ENCODE results near the gene FRMD4A. TPM values are rescaled to one million over a fixed set of nuclear protein-coding genes. Genes with fewer than 3 reads are reported as not detected.

The FRMD4A gene
- total and polyA plus RNA-seq, 11 donors = 12.2 to 58.1 (median 28.1) TPM

- WGBS, 4 donors = 69 to 78% (median 74%) methylated on average over 8 of the region's 8 CpGs
- TF ChIP-seq CTCF (IDR thresholded peaks at IDR 0.05) = peak in 1 of 12 donors; percentile 17
- no peak for TF ChIP-seq POLR2A (IDR thresholded peaks at IDR 0.05)
- peak overlapping the region in 6 of 12 donors; percentile 4 to 39 (median 22) for H3K27ac ChIP-seq
- no peak overlapping the region for H3K4me3 ChIP-seq
- peaks cover 0 to 29% (median 9%) of the 10 kb centered on the region in 12 donors for H3K4me1 ChIP-seq
- H3K9me3 ChIP-seq = no peaks in the 10 kb centered on the region
- intact Hi-C loops (cut with DNase I) = no loop called here
- no peaks in the 10 kb centered on the region for H3K27me3 ChIP-seq
- DNase-seq = no peak
- no peaks in the 10 kb centered on the region for H3K36me3 ChIP-seq
- ATAC-seq = peak in 2 of 4 donors; percentile 34 to 67
Measured at GRCh38 chr10:13945390-13946208, 385.1 kb downstream of the FRMD4A start.

GRCh38 chr10:13944823-13945222 lies 385.9 kb downstream of the FRMD4A start:
- H3K27ac ChIP-seq = peak overlapping the region in 1 of 12 donors; percentile 11
- no peak for ATAC-seq

GRCh38 chr10:13943735-13944398 lies 386.9 kb downstream of the FRMD4A start:
- H3K9me3 ChIP-seq = no peaks in the 10 kb centered on the region
- DNase-seq (no peak), ATAC-seq (peak in 3 of 4 donors; percentile 70 to 94 (median 86))
- no peaks in the 10 kb centered on the region for H3K27me3 ChIP-seq
- WGBS, 4 donors = 69 to 74% (median 73%) methylated on average over 8 of the region's 8 CpGs
- TF ChIP-seq POLR2A (IDR thresholded peaks at IDR 0.05) (no peak), CTCF (IDR thresholded peaks at IDR 0.05) (no peak)
- peaks cover 0 to 35% (median 11%) of the 10 kb centered on the region in 12 donors for H3K4me1 ChIP-seq
- no peak overlapping the region for H3K4me3 ChIP-seq
- intact Hi-C loops (cut with DNase I) = no loop called here
- no peaks in the 10 kb centered on the region for H3K36me3 ChIP-seq
- peak overlapping the region in 1 of 12 donors; percentile 26 for H3K27ac ChIP-seq

More at GRCh38 chr10:13944823-13945222, 385.9 kb downstream of the FRMD4A start:
- peaks cover 0 to 30% (median 10%) of the 10 kb centered on the region in 12 donors for H3K4me1 ChIP-seq
- no peak overlapping the region for H3K4me3 ChIP-seq
- TF ChIP-seq CTCF (IDR thresholded peaks at IDR 0.05) (no peak), POLR2A (IDR thresholded peaks at IDR 0.05) (no peak)
- 61 to 81% (median 68%) methylated on average over 5 of the region's 5 CpGs for WGBS, 4 donors
- no peaks in the 10 kb centered on the region for H3K27me3 ChIP-seq
- DNase-seq = no peak
- intact Hi-C loops (cut with DNase I) = no loop called here
- no peaks in the 10 kb centered on the region for H3K9me3 ChIP-seq
- no peaks in the 10 kb centered on the region for H3K36me3 ChIP-seq

GRCh38 chr10:13942035-13942434 lies 388.7 kb downstream of the FRMD4A start:
- 74 to 81% (median 78%) methylated on average over 3 to 5 of the region's 5 CpGs for WGBS, 4 donors
- DNase-seq (no peak), ATAC-seq (no peak)
- H3K4me3 ChIP-seq = no peak overlapping the region
- H3K27ac ChIP-seq = no peak overlapping the region
- peaks cover 0 to 36% (median 11%) of the 10 kb centered on the region in 12 donors for H3K4me1 ChIP-seq
- H3K9me3 ChIP-seq = no peaks in the 10 kb centered on the region
- TF ChIP-seq POLR2A (IDR thresholded peaks at IDR 0.05) (no peak), CTCF (IDR thresholded peaks at IDR 0.05) (no peak)
- intact Hi-C loops (cut with DNase I) = no loop called here
- H3K36me3 ChIP-seq = no peaks in the 10 kb centered on the region
- H3K27me3 ChIP-seq = peaks cover 0 to 1% (median 0%) of the 10 kb centered on the region in 9 donors

All from heart left ventricle (tissue), 16 donors.